IMR-90 (cell line): Measurements from ENCODE around the gene VCL. TPM values are rescaled to one million over a fixed set of nuclear protein-coding genes. Genes with fewer than 3 reads are reported as not detected.

ENCODE experiments used
- ATAC-seq: fragments of 200-7000 bp; cut with Tn5 transposase; 2 replicates; pipeline ENCODE4 v1.9.1; 2020; ENCODE audit warnings: low read depth, mild to moderate bottlenecking, moderate library complexity
- BruUV-seq: library from RNA; stranded (reverse); fragments of 400-500 nt; replicated peaks from 2 replicates; lab custom pipeline; 2021; lab: Mats Ljungman, UMichigan
- CTCF ChIA-PET: fragments of 300-600 bp; formaldehyde crosslinking; extraction: SDS; loops from one replicate; lab custom pipeline; 2021; ENCODE audit warnings: antibody characterized with exemption; lab: Yijun Ruan, JAX
- POLR2A ChIA-PET: fragments of 300-600 bp; sonication (Branson Sonifier 250); formaldehyde crosslinking; loops from one replicate; lab custom pipeline; 2022; ENCODE audit warnings: antibody characterized with exemption; ENCODE audit not compliant: unreplicated experiment; lab: Charles Lee
- DNase-seq: peaks from one replicate; pipeline ENCODE4 v3.0.0; 2013
- H2AFZ ChIP-seq: replicated peaks from 2 replicates; pipeline ENCODE3; 2013; ENCODE audit warnings: low read length, mild to moderate bottlenecking; ENCODE audit not compliant: poor library complexity
- H2AK5ac ChIP-seq: 2 replicates; pipeline ENCODE4 v1.6.1; 2013; ENCODE audit warnings: low read depth, low read length, inconsistent platforms
- H2AK9ac ChIP-seq: replicated peaks from 2 replicates; pipeline ENCODE3; 2013; ENCODE audit warnings: mild to moderate bottlenecking, low read depth, low read length, moderate library complexity; ENCODE audit not compliant: poor library complexity
- H2BK120ac ChIP-seq: 2 replicates; pipeline ENCODE4 v1.6.1; 2013; ENCODE audit warnings: low read depth, low read length, inconsistent platforms
- H2BK15ac ChIP-seq: 3 replicates; pipeline ENCODE4 v1.6.1; 2013; ENCODE audit warnings: low read depth, low read length, inconsistent platforms
- H2BK20ac ChIP-seq: 2 replicates; pipeline ENCODE4 v1.6.1; 2013; ENCODE audit warnings: low read depth, mild to moderate bottlenecking, inconsistent platforms, low read length, moderate library complexity
- H2BK5ac ChIP-seq: 2 replicates; pipeline ENCODE4 v1.6.1; 2013; ENCODE audit warnings: mild to moderate bottlenecking, low read depth, low read length, inconsistent platforms; ENCODE audit not compliant: poor library complexity, severe bottlenecking
- H3K14ac ChIP-seq: replicated peaks from 2 replicates; pipeline ENCODE4 v1.6.1; 2013; ENCODE audit warnings: low read depth, low read length, inconsistent platforms
- H3K18ac ChIP-seq: 2 replicates; pipeline ENCODE4 v1.6.1; 2013; ENCODE audit warnings: low read depth, low read length, control low read depth
- H3K23ac ChIP-seq: 2 replicates; pipeline ENCODE4 v1.6.1; 2013; ENCODE audit warnings: low read depth, low read length, inconsistent platforms
- H3K27ac ChIP-seq: 2 replicates; pipeline ENCODE4 v1.5.1; 2013; ENCODE audit warnings: mild to moderate bottlenecking, control low read depth, low read length; ENCODE audit not compliant: insufficient read depth
- H3K27me3 ChIP-seq: 2 replicates; pipeline ENCODE4 v1.6.1; 2013; ENCODE audit warnings: low read length; ENCODE audit not compliant: control insufficient read depth, insufficient read depth
- H3K36me3 ChIP-seq: 2 replicates; pipeline ENCODE4 v1.6.1; 2013; ENCODE audit warnings: low read length, mixed read lengths; ENCODE audit not compliant: control insufficient read depth, insufficient read depth
- H3K4ac ChIP-seq: 2 replicates; pipeline ENCODE4 v1.6.1; 2013; ENCODE audit warnings: low read depth, low read length, inconsistent platforms
- H3K4me1 ChIP-seq: 2 replicates; pipeline ENCODE4 v1.6.1; 2013; ENCODE audit warnings: low read length, mixed read lengths; ENCODE audit not compliant: control insufficient read depth, insufficient read depth
- H3K4me2 ChIP-seq: 2 replicates; pipeline ENCODE4 v1.6.1; 2013; ENCODE audit warnings: low read depth, mild to moderate bottlenecking, control low read depth, low read length, moderate library complexity
- H3K4me3 ChIP-seq: 2 replicates; pipeline ENCODE4 v1.5.1; 2013; ENCODE audit warnings: low read depth, mild to moderate bottlenecking, control low read depth, low read length, moderate library complexity; ENCODE audit not compliant: insufficient read depth
- H3K56ac ChIP-seq: 2 replicates; pipeline ENCODE4 v1.6.1; 2013; ENCODE audit warnings: low read length, inconsistent platforms; ENCODE audit not compliant: insufficient read depth; ENCODE audit errors: extremely low read depth
- H3K79me1 ChIP-seq, 2 experiments: 2 replicates each; pipeline ENCODE4 v1.6.1; 2013; ENCODE audit warnings: low read length in 2 of 2, inconsistent platforms in 1 of 2, low read depth in 1 of 2
- H3K9ac ChIP-seq: 2 replicates; pipeline ENCODE4 v1.6.1; 2013; ENCODE audit warnings: low read depth, low read length, control low read depth
- H3K9me1 ChIP-seq: 2 replicates; pipeline ENCODE4 v1.6.1; 2013; ENCODE audit warnings: low read length, inconsistent platforms; ENCODE audit not compliant: insufficient read depth
- H3K9me3 ChIP-seq: 2 replicates; pipeline ENCODE4 v1.6.1; 2013; ENCODE audit warnings: low read length; ENCODE audit not compliant: control insufficient read depth, insufficient read depth
- H4K20me1 ChIP-seq: 2 replicates; pipeline ENCODE4 v1.6.1; 2013; ENCODE audit warnings: low read length, inconsistent platforms; ENCODE audit not compliant: insufficient read depth
- H4K5ac ChIP-seq: 2 replicates; pipeline ENCODE4 v1.6.1; 2013; ENCODE audit warnings: mild to moderate bottlenecking, low read depth, low read length, control low read depth
- H4K8ac ChIP-seq, 2 experiments: 2 replicates each; pipeline ENCODE4 v1.6.1; 2013; ENCODE audit warnings: low read depth in 2 of 2, low read length in 2 of 2, control low read depth in 1 of 2, inconsistent platforms in 1 of 2
- H4K91ac ChIP-seq: 2 replicates; pipeline ENCODE4 v1.6.1; 2013; ENCODE audit warnings: low read depth, low read length, inconsistent platforms; ENCODE audit not compliant: insufficient read depth
- BHLHE40 ChIP-seq: fragments of 150-350 bp; IDR thresholded peaks from 2 replicates; pipeline ENCODE4 v1.6.1; 2016; ENCODE audit warnings: mild to moderate bottlenecking, low read depth, low read length
- CHD1 ChIP-seq: IDR thresholded peaks from 2 replicates; pipeline ENCODE4 v1.6.1; 2012; ENCODE audit warnings: low read depth, low read length, improper control_type of control experiment
- CTCF ChIP-seq: conservative IDR thresholded peaks from 2 replicates; pipeline ENCODE4 v1.5.1; 2012; ENCODE audit warnings: mild to moderate bottlenecking, low read depth, low read length, improper control_type of control experiment
- FOS ChIP-seq: fragments of 150-350 bp; IDR thresholded peaks from 2 replicates; pipeline ENCODE4 v1.6.1; 2016; ENCODE audit warnings: low read depth, low read length
- MAFK ChIP-seq: IDR thresholded peaks from 2 replicates; pipeline ENCODE4 v1.6.1; 2012; ENCODE audit warnings: low read depth, low read length, improper control_type of control experiment
- MAZ ChIP-seq: IDR thresholded peaks from 2 replicates; pipeline ENCODE4 v1.6.1; 2012; ENCODE audit warnings: low read depth, mild to moderate bottlenecking, low read length, improper control_type of control experiment, moderate library complexity, borderline replicate concordance
- MXI1 ChIP-seq: IDR thresholded peaks from 2 replicates; pipeline ENCODE4 v1.6.1; 2012; ENCODE audit warnings: low read depth, mild to moderate bottlenecking, low read length, moderate library complexity, borderline replicate concordance
- RAD21 ChIP-seq: IDR thresholded peaks from 2 replicates; pipeline ENCODE4 v1.6.1; 2012; ENCODE audit warnings: low read length, improper control_type of control experiment
- SMC3 ChIP-seq: fragments of 150-350 bp; IDR thresholded peaks from 2 replicates; pipeline ENCODE4 v1.6.1; 2016; ENCODE audit warnings: low read depth, mild to moderate bottlenecking, antibody characterized with exemption, low read length, moderate library complexity
- USF2 ChIP-seq: fragments of 150-350 bp; IDR thresholded peaks from 2 replicates; pipeline ENCODE4 v1.6.1; 2017; ENCODE audit warnings: mild to moderate bottlenecking, antibody characterized with exemption, low read length, low read depth
- WGBS, 2 experiments: methylation state at CpG; one replicate each; pipeline versions ENCODE4 v1.1.5 to v1.1.7; 2013; ENCODE audit warnings: missing lambda C conversion rate in 2 of 2; ENCODE audit not compliant: insufficient read length in 1 of 2; ENCODE audit errors: extremely low coverage in 2 of 2; 5-methylcytosine and 5-hydroxymethylcytosine counted together
- dilution Hi-C: fragments of 300-500 bp; cut with HindIII; formaldehyde crosslinking; loops from one replicate; pipeline ENCODE4 v1.14.3; 2018; ENCODE audit warnings: low sequenced_read_pairs; ENCODE audit not compliant: unreplicated experiment
- in situ Hi-C: fragments of 300-500 bp; cut with MboI; formaldehyde crosslinking; loops from 3 replicates; pipeline ENCODE4 v1.14.3; 2019; ENCODE audit warnings: low sequenced_read_pairs, inconsistent platforms, mixed read lengths
- intact Hi-C: fragments of 100-400 bp; cut with micrococcal nuclease; formaldehyde crosslinking; loops from 2 replicates; pipeline ENCODE4 v1.10.0; 2022
- polyA plus RNA-seq, 3 experiments: library from polyadenylated mRNA; depleted of rRNA; stranded (reverse); fragments of >200 nt; gene quantifications; 2 replicates each; pipeline ENCODE4 v1.2.3, GENCODE V29; 2012; ENCODE audit warnings: low replicate concordance in 1 of 3
- total RNA-seq: library from RNA; depleted of rRNA; stranded (reverse); fragments of >200 nt; gene quantifications from 2 replicates; pipeline ENCODE4 v1.2.3, GENCODE V29; 2012

The VCL gene
- total and polyA plus RNA-seq, 2 of the 4 experiments (the other 2 are of a cell fraction) = 227 to 283 TPM

DNA sequence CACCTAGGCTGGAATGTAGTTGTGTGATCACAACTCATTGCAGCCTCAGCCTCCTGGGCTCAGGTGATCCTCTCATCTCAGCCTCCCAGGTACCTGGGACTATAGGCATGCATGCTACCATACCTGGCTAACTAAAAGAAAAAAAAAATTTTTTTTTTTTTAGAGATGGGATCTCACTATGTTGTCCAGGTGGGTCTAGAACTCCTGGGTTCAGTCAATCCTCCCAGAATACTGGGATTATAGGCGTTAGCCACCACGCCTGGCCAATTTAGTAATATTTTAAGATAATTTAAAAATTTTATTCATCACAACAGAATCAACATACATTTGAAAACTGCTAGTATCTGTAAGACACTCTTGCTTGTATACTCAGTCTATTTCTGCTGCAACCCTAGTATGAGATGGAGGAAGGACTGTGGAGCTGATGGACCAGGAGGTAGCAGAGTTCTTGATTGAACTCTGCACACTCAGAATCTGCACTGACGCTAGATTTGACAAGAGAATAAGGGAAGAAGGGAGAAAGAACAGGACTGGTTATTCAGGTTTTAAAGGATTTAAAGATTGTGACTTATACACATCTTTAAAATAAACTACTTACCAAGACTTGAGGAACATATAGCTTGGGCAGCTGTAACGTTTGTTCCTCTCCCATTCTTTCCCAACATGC lies 57.6 kb downstream of the VCL start:
- H2BK15ac ChIP-seq = 0 out of 3 replicates have a peak overlapping the region, but pooled peaks have one; percentile 45
- in situ Hi-C loops (no loop called here), intact Hi-C loops (no loop called here), dilution Hi-C loops (no loop called here)
- no peak overlapping the region for H2AFZ ChIP-seq
- no peaks in the 10 kb centered on the region for H3K27me3 ChIP-seq
- peak overlapping the region; percentile 41; the same call in 1 of the 2 replicates for H3K27ac ChIP-seq
- H3K23ac ChIP-seq = peak overlapping the region; percentile 84
- H3K9me3 ChIP-seq = no peaks in the 10 kb centered on the region
- ATAC-seq = 0 out of 2 replicates have a peak, but pooled peaks have one; percentile 4
- H4K5ac ChIP-seq = peak overlapping the region; percentile 33; the same call in 1 of the 2 replicates
- H2AK9ac ChIP-seq = no peak overlapping the region
- H3K36me3 ChIP-seq = peaks cover 4% of the 10 kb centered on the region; the same call in 1 of the 2 replicates
- H2BK5ac ChIP-seq = peak overlapping the region; percentile 92
- TF ChIP-seq MAFK = no peak
- no peak for TF ChIP-seq RAD21
- no peak for TF ChIP-seq FOS
- no peak for TF ChIP-seq USF2
- TF ChIP-seq SMC3 = no peak
- TF ChIP-seq MXI1 = no peak
- no peak for TF ChIP-seq CTCF
- no peak for TF ChIP-seq MAZ
- TF ChIP-seq BHLHE40 = no peak
- no peak for TF ChIP-seq CHD1
- H4K91ac ChIP-seq = peak overlapping the region; percentile 41; the same call in 1 of the 2 replicates
- H2AK5ac ChIP-seq = no peak overlapping the region
- H3K56ac ChIP-seq = no peak overlapping the region; the same call in 1 of the 2 replicates
- peak overlapping the region in 1 of 2 experiments; percentile 52; a peak in 2 of 4 replicates for H4K8ac ChIP-seq
- H3K9me1 ChIP-seq = peaks cover 37% of the 10 kb centered on the region
- POLR2A ChIA-PET = no interaction called here
- H2BK20ac ChIP-seq = peak overlapping the region; percentile 67; the same call in 1 of the 2 replicates
- peak overlapping the region; percentile 66; the same call in 1 of the 2 replicates for H3K4me2 ChIP-seq
- H3K4ac ChIP-seq = peak overlapping the region; percentile 78
- WGBS, 2 experiments = no CpG with 5 or more reads among the region's 4 CpGs
- H3K4me3 ChIP-seq = no peak overlapping the region
- no peak for DNase-seq
- CTCF ChIA-PET = interaction anchor here (1.0 kb wide), 1 partner anchor 27 kb away, joined by 4 read pairs; no protein-coding TSS in a partner anchor
- peaks cover 4 to 70% of the 10 kb centered on the region in 2 experiments; a peak in 3 of 4 replicates for H3K79me1 ChIP-seq
- peaks cover 88% of the 10 kb centered on the region for H4K20me1 ChIP-seq
- peak overlapping the region; percentile 64 for H2BK120ac ChIP-seq
- peak overlapping the region; percentile 65; the same call in 1 of the 2 replicates for H3K18ac ChIP-seq
- H3K9ac ChIP-seq = no peak overlapping the region; the same call in 1 of the 2 replicates
- no TSS peak for BruUV-seq
- peaks cover 29% of the 10 kb centered on the region for H3K4me1 ChIP-seq
- peak overlapping the region; percentile 84 for H3K14ac ChIP-seq
